Mammary epithelial cell (primary cell): ENCODE results near the gene RHEB.
A peak's percentile ranks its signal among the peaks of the same experiment; 100 is the strongest.

Experiments
- CTCF ChIP-seq, 2 donors: IDR thresholded peaks in 1 of 2; conservative IDR thresholded peaks in 1 of 2; 2 replicates each; pipeline ENCODE4 v1.5.1; 2011 to 2012; ENCODE audit warnings: inconsistent platforms in 2 of 2, low read length in 2 of 2, mild to moderate bottlenecking in 2 of 2, control low read depth in 1 of 2, low read depth in 1 of 2; ENCODE audit not compliant: insufficient read depth in 1 of 2; ENCODE audit errors: extremely low read depth in 1 of 2
- EZH2 ChIP-seq: IDR thresholded peaks from 2 replicates; pipeline ENCODE4 v1.6.1; 2012; ENCODE audit warnings: low read length, inconsistent platforms, borderline replicate concordance

GRCh38 chr7:151459726-151460473 lies 59.8 kb downstream of the RHEB start:
- TF ChIP-seq CTCF (conservative IDR thresholded peaks at IDR 0.05 in 1 of 2, IDR thresholded peaks at IDR 0.05 in 1 of 2; ENCODE audit: extremely low read depth in 1 of 2, insufficient read depth in 1 of 2, low read depth in 1 of 2, low read length in 2 of 2), result peak in 1 of 2 donors; percentile 45
- TF ChIP-seq EZH2, result no peak
